Activated T-helper 1 cell treated with anti-CD3 and anti-CD28 coated beads, Interleukin-12 subunit alpha, Interleukin-12 subunit beta, Interleukin-2, Interleukin-4 antibody, amounts not matched to agents 30 ng/mL and 10 ng/mL and 1 ng/mL, durations not matched to agents 14 hours and 24 hours and 36 hours (primary cell): Measurements from ENCODE around the gene SPINDOC. TPM values are rescaled to one million over a fixed set of nuclear protein-coding genes. Genes with fewer than 3 reads are reported as not detected.
A peak's percentile ranks its signal among the peaks of the same experiment; 100 is the strongest.

Source experiments
- DNase-seq: peaks from one replicate; pipeline ENCODE4 v3.0.0; 2021; ENCODE audit warnings: low spot score
- H3K27ac Mint-ChIP-seq: one replicate; pipeline ENCODE4 v1.8.0; 2021; ENCODE audit warnings: mild to moderate bottlenecking, mixed read lengths
- H3K27me3 Mint-ChIP-seq: one replicate; pipeline ENCODE4 v1.8.0; 2022; ENCODE audit warnings: mild to moderate bottlenecking, moderate library complexity, mixed read lengths; ENCODE audit not compliant: insufficient read depth
- H3K36me3 Mint-ChIP-seq: one replicate; pipeline ENCODE4 v1.8.0; 2021; ENCODE audit warnings: low read depth, mixed read lengths
- H3K4me1 Mint-ChIP-seq: one replicate; pipeline ENCODE4 v1.8.0; 2021; ENCODE audit warnings: low read depth, mixed read lengths
- H3K4me3 Mint-ChIP-seq: one replicate; pipeline ENCODE4 v1.8.0; 2021; ENCODE audit warnings: mild to moderate bottlenecking, moderate library complexity, mixed read lengths
- H3K9me3 Mint-ChIP-seq: one replicate; pipeline ENCODE4 v1.8.0; 2021; ENCODE audit warnings: mixed read lengths
- intact Hi-C: fragments of 100-400 bp; cut with micrococcal nuclease; formaldehyde crosslinking; loops from one replicate; pipeline ENCODE4 v1.15.1; 2024
- total RNA-seq: library from RNA; stranded (reverse); gene quantifications from 2 replicates; pipeline ENCODE4 v1.2.3, GENCODE V29; 2022

The SPINDOC gene
- total RNA-seq, 1 donor from 2014 or later: 64.3 TPM

DNA sequence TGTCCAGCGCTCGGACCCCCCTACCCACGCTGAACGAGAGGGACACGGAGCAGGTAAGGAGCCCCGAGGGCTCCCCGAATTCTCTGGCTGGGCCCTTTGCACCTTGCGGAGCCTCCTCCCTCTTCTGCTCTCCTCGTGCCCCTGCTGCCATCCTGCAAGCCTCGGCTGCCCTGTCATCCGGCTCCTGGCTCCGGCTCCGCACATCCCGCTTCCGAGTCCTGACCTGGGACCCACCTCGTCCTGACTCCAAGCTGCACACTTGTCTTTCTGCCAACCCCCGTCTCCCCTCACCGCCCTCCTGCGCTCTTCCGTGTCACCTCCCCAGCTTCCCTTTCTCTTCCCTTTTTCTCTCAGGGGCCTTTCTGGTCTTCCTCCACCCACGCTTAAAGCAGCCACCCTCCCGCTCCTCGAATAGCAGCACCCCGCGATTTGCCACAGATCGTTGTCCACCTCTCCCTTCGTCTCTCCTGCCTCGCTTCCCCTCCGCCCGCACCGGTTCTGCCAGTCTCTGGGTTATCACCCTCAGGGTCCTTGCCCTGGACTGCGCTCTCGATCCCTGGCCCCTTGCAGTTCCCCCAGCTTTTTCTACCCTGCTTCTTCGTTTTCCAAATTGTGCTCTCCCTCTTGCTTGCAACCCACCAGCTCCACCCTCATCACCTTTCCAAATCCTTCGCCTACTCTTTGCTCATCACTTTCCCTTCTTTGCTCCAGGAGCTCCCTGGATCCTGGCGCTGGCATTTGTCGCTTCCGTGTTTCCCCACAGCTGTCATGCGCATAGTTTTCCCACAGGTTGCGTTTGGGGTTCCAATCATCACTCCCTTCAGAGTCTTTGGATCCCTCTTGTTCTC, 26.5 kb downstream of the SPINDOC start:
- peaks cover 59% of the 10 kb centered on the region for H3K4me1 Mint-ChIP-seq

DNA sequence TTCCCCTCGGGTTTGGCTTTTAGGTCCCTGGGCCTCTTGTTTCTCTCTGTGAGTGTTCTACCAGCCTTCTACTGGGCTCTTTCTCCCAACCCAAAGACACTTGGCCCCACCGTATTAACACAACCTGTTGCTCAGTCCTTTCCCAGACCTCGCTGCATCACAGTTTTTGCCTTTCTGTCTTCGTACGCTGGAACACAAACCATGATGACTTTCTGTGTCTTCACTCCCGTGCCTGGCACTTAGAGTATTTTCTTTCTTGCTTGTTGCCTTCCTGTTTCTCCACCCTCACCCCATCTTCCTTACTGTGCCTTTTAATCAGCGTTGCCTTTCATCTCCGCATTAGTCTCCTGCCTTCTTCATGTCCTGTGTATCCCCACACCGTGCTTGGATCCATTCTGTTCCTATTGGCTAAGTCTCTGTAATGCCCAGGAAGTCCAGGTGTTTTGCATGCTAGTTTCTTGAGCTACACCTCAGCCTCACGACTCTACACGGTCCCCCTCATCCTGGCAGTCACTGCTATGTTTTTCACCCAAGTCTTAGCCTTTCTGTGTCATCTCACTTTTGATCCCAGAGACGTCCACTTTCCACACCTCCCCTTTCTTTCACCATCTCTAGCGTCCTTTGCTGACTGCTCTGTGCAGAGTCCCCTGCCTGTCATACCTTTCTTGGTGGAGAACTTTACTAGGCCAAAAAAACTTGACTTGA, 27.3 kb downstream of the SPINDOC start:
- no peaks in the 10 kb centered on the region for H3K9me3 Mint-ChIP-seq
- peak overlapping the region; percentile 83 for H3K27ac Mint-ChIP-seq
- DNase-seq: no peak
- H3K36me3 Mint-ChIP-seq: peaks cover 27% of the 10 kb centered on the region
- peaks cover 59% of the 10 kb centered on the region for H3K4me1 Mint-ChIP-seq
- H3K27me3 Mint-ChIP-seq: peaks cover under 1% of the 10 kb centered on the region
- H3K4me3 Mint-ChIP-seq: peak overlapping the region; percentile 88
- intact Hi-C loops: loop anchor here (1.0 to 2.0 kb wide), 2 partner anchors 11 to 16 kb away; no protein-coding TSS in a partner anchor

More for the DNA sequence above, 26.5 kb downstream of the SPINDOC start:
- Mint-ChIP-seq H3K4me3 (peak overlapping the region; percentile 88), H3K36me3 (peaks cover 27% of the 10 kb centered on the region), H3K27me3 (peaks cover 5% of the 10 kb centered on the region), H3K27ac (peak overlapping the region; percentile 83), H3K9me3 (no peaks in the 10 kb centered on the region)
- DNase-seq: no peak
- intact Hi-C loops: loop anchor here (1.0 to 2.0 kb wide), 3 partner anchors 12 to 146 kb away; no protein-coding TSS in a partner anchor

DNA sequence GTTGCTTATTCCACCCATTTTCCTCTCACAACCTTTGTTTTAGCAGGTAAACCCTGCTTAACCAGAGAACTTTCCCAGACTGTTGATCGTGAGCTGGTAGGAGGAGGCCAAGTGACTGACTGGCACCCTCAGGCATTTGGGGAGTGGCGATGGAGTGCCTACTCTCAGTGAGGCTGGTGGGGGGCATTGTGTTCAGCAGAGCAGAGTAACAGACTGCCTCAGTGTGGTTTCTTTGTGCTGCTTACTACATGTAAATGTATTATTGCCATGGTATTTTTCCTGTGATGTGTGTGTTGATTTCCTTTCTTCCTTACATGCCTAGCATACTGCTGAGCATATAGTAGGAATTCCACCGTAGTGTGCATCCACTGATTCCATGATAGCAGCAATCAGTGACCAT, 28.3 kb downstream of the SPINDOC start:
- peaks cover 63% of the 10 kb centered on the region for H3K4me1 Mint-ChIP-seq
- no peaks in the 10 kb centered on the region for H3K9me3 Mint-ChIP-seq
- no peak overlapping the region for H3K27ac Mint-ChIP-seq
- no peak for DNase-seq
- intact Hi-C loops: loop anchor here (2.0 kb wide), 1 partner anchor 15 kb away; no protein-coding TSS in a partner anchor
- peaks cover 29% of the 10 kb centered on the region for H3K36me3 Mint-ChIP-seq
- no peaks in the 10 kb centered on the region for H3K27me3 Mint-ChIP-seq
- H3K4me3 Mint-ChIP-seq: peak overlapping the region; percentile 88

DNA sequence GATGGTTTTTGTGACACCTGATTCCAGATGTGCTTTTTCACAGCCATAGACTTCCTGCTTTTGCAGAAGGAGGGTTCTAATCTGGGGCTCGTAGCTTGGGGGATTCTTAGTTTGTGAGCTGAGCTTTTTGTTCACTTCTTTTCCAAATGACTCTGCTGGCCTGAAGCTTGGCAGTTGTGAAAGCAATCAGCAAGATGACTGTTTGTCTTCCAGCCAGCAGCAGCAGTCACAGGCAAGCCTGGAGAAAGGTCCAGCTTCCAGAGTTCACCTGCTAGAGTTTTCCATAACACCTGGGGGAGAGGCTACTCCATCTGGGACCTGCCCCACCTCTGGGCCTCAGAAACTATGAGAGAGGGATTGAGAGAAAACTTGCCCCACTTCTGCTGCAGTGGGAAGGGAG, 29.8 kb downstream of the SPINDOC start:
- H3K36me3 Mint-ChIP-seq: peaks cover 30% of the 10 kb centered on the region
- H3K4me1 Mint-ChIP-seq: peaks cover 62% of the 10 kb centered on the region
- H3K27ac Mint-ChIP-seq: no peak overlapping the region
- no peaks in the 10 kb centered on the region for H3K9me3 Mint-ChIP-seq
- DNase-seq: no peak
- no peaks in the 10 kb centered on the region for H3K27me3 Mint-ChIP-seq
- intact Hi-C loops: no loop called here
- H3K4me3 Mint-ChIP-seq: no peak overlapping the region

DNA sequence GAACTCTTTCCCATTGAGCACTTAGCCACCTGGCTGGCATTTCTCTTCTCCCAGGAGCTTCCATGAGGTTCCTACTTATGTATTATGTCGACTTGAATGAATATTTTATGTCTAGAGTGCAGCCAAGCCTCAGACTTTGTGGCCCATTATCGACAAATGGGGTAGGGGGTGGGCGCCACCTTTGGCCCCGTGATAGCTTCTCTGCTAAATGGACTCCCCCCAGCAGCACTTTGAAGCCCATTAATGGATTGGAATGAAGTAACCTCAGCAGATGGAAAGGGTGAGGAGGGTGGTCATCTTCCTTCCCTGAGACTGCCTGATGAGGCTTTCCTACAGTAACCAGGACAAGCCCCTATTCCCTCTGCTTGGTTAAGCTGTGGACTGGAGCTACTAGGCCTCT, 31.6 kb downstream of the SPINDOC start:
- peaks cover 60% of the 10 kb centered on the region for H3K4me1 Mint-ChIP-seq
- H3K27ac Mint-ChIP-seq: no peak overlapping the region
- no peaks in the 10 kb centered on the region for H3K27me3 Mint-ChIP-seq
- intact Hi-C loops: no loop called here
- H3K4me3 Mint-ChIP-seq: no peak overlapping the region
- H3K36me3 Mint-ChIP-seq: peaks cover 32% of the 10 kb centered on the region
- DNase-seq: no peak
- H3K9me3 Mint-ChIP-seq: no peaks in the 10 kb centered on the region

DNA sequence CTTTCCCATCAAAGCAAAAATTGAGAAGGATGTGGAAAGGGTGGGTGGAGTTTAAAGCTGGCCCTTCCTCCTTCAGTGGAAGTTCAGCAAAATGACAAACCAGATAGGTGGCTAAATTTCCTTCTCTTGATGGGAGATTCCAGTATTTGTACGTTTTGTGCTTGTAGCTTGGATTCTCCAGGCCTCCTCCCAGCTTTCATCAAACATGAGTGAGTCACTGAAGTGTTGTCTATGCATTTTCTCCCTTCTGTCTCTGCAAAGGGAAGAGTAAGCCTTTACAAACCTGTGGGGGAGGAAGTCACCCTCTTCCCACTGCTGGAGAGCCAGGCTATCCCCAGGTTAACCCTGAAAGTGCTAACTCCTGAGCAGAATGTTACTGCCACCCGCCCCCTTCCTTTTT, 32.0 kb downstream of the SPINDOC start:
- Mint-ChIP-seq H3K9me3 (no peaks in the 10 kb centered on the region), H3K4me1 (peaks cover 59% of the 10 kb centered on the region), H3K27ac (no peak overlapping the region), H3K27me3 (no peaks in the 10 kb centered on the region), H3K4me3 (no peak overlapping the region), H3K36me3 (peaks cover 31% of the 10 kb centered on the region)
- intact Hi-C loops: no loop called here
- no peak for DNase-seq

DNA sequence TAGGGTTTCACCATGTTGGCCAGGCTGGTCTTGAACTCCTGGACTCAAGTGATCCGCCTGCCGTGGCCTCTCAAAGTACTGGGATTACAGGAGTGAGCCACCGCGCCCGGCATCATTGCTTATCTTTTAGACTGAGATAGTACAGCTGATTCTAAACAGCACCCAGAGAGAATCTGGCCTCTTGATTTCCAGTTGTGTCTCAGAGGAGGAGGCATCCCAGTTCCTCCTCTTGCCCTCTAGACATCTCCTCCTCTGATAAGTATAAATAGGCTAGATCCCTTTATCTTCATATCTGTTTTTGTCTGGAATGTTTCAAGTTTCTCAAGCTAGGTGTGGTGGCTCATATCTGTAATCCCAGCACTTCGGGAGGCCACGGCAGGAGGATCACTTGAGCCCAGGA, 32.7 kb downstream of the SPINDOC start:
- Mint-ChIP-seq H3K4me1 (peaks cover 59% of the 10 kb centered on the region), H3K27ac (no peak overlapping the region), H3K4me3 (no peak overlapping the region), H3K36me3 (peaks cover 28% of the 10 kb centered on the region), H3K27me3 (no peaks in the 10 kb centered on the region), H3K9me3 (no peaks in the 10 kb centered on the region)
- intact Hi-C loops: no loop called here
- DNase-seq: no peak

DNA sequence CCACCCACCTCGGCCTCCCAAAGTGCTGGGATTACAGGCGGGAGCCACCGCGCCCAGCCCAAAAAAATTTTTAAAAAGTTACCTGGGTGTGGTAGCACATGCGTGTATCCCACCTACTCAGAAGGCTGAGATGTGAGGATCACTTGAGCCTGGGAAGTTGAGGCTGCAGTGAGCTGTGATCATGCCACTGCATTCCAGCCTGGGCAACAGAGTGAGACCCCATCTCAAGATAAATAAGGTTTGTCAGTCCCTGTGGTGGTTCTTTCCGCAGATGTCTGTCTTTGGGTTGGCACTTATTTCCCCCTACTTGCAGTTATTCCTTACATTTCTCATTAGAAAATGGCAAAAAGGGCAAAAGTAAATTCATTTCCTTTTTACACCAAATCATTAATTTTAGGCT, 33.6 kb downstream of the SPINDOC start:
- Mint-ChIP-seq H3K36me3 (peaks cover 32% of the 10 kb centered on the region), H3K9me3 (no peaks in the 10 kb centered on the region), H3K4me1 (peaks cover 59% of the 10 kb centered on the region), H3K27ac (no peak overlapping the region), H3K27me3 (no peaks in the 10 kb centered on the region), H3K4me3 (no peak overlapping the region)
- intact Hi-C loops: no loop called here
- DNase-seq: no peak

DNA sequence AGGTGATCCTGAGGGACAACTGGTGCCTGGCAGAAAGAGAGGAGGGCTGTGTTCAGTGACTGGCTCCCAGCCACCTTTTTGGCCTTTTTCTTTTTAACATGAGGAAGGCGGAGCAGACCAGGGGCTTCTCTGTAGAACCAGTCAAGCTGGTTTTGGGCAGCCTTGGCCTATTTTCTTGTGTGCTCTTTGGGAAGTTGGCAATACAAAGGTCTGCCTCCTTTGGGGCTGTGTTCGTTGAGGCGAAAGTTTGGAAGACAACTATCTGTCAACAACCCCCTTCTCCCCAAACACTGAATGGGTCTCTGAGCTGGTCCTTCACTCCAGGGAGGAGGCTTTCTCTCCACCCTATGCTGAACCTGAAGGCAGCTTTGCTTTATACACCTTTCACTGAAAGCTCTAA, 34.1 kb downstream of the SPINDOC start:
- Mint-ChIP-seq H3K27me3 (no peaks in the 10 kb centered on the region), H3K4me3 (no peak overlapping the region), H3K4me1 (peaks cover 62% of the 10 kb centered on the region), H3K27ac (no peak overlapping the region), H3K9me3 (no peaks in the 10 kb centered on the region), H3K36me3 (peaks cover 32% of the 10 kb centered on the region)
- DNase-seq: no peak
- intact Hi-C loops: no loop called here

DNA sequence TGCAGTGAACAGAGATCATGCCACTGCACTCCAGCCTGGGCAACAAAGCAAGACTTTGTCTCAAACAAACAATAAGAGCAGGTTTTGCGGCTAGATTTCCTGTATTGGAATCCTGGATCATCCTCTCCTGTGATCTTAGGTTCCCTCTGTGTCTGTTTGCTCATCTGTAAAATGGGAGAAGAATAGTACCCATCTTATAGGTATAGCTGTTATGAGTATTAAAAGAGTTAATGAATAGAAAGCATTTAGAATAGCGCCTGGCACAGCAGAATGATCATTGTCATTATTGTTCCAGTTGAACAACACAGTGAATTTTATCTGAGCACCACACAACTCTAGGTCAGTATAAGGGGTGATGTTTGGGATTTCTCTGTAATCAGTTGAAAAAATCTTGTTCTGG, 36.4 kb downstream of the SPINDOC start:
- no peak overlapping the region for H3K27ac Mint-ChIP-seq
- intact Hi-C loops: loop anchor here (2.0 kb wide), 1 partner anchor 17 kb away; no protein-coding TSS in a partner anchor
- no peaks in the 10 kb centered on the region for H3K27me3 Mint-ChIP-seq
- no peak overlapping the region for H3K4me3 Mint-ChIP-seq
- no peaks in the 10 kb centered on the region for H3K9me3 Mint-ChIP-seq
- no peak for DNase-seq
- H3K4me1 Mint-ChIP-seq: peaks cover 53% of the 10 kb centered on the region
- peaks cover 25% of the 10 kb centered on the region for H3K36me3 Mint-ChIP-seq

DNA sequence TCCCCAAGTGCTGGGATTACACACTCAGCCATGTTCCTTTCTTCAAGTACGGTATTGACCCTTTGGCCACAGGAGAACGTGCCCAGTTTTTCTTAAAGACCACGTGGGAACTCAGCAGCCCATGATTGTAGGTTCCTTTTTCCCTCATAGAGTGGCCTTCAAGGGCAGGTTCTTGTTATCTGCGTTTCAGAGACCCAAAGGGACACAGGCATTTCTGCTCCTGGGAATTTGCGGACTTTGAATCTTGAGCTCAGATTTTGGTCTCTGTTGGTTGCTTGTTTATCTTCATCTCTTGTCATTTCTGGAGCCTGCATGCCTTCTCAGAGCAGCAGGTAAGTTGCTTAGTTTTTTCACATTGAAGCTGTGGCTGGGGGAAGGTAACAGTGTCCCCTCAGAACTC, 37.7 kb downstream of the SPINDOC start:
- peaks cover 50% of the 10 kb centered on the region for H3K4me1 Mint-ChIP-seq
- intact Hi-C loops: loop anchor here (1.0 to 2.0 kb wide), 2 partner anchors 11 to 16 kb away; no protein-coding TSS in a partner anchor
- peaks cover 31% of the 10 kb centered on the region for H3K36me3 Mint-ChIP-seq

DNA sequence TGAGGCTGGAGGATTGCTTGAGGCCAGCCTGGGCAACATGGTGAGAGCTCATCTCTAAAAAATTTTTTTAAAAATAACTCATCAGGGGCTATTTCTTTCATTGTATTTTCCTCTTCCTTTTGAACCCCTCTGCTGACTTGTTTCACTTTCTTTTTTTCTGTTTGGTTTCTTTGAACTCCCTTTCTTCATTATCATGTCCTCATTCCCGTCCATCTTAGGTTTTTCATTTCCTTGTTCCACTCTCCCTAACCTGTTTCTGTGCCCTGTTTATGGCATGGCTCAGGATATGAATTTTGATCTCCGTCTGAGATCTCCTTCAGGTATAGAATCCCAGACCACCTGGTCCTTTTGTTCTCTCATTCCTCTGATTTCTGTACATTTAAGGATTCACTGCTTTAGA, 38.1 kb downstream of the SPINDOC start:
- no peak for DNase-seq
- Mint-ChIP-seq H3K4me3 (peak overlapping the region; percentile 66), H3K4me1 (peaks cover 48% of the 10 kb centered on the region), H3K9me3 (no peaks in the 10 kb centered on the region), H3K36me3 (peaks cover 30% of the 10 kb centered on the region), H3K27ac (peak overlapping the region; percentile 73), H3K27me3 (no peaks in the 10 kb centered on the region)
- intact Hi-C loops: loop anchor here (1.0 to 2.0 kb wide), 2 partner anchors 11 to 15 kb away; no protein-coding TSS in a partner anchor

More for the DNA sequence above, 37.7 kb downstream of the SPINDOC start:
- DNase-seq: no peak
- Mint-ChIP-seq H3K27me3 (no peaks in the 10 kb centered on the region), H3K9me3 (no peaks in the 10 kb centered on the region), H3K27ac (peak overlapping the region; percentile 73), H3K4me3 (peak overlapping the region; percentile 66)

DNA sequence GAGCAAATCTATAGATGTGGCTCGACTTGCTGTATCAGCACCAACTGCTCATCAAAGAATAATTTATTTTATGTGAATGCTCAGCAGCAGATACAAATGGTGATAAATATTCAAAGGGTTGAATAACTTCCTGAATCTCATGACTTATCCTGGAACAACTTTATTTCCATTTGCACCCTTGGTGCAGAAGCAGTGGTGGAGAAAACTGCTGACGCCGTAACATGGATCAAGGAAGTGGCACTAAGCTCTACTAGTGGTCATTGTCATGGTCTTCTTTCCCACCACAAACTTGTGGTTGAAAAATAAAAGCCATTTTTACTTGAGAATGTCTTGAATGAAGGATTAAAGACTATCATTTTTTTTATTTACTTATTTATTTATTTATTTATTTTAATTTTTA, 40.2 kb downstream of the SPINDOC start:
- intact Hi-C loops: no loop called here
- Mint-ChIP-seq H3K4me1 (peaks cover 37% of the 10 kb centered on the region), H3K4me3 (no peak overlapping the region), H3K9me3 (no peaks in the 10 kb centered on the region), H3K27me3 (no peaks in the 10 kb centered on the region), H3K27ac (no peak overlapping the region), H3K36me3 (peaks cover 27% of the 10 kb centered on the region)
- no peak for DNase-seq
